Endothelial cell of umbilical vein (primary cell): ENCODE data around the gene ZNF219.

Experiments
- CTCF ChIP-seq, 2 donors: IDR thresholded peaks; 1 replicate in 1 of 2; 2 replicates in 1 of 2; pipeline ENCODE4 v1.5.1; 2011; ENCODE audit warnings: low read length in 2 of 2, mild to moderate bottlenecking in 2 of 2, moderate library complexity in 2 of 2, control low read depth in 1 of 2, inconsistent platforms in 1 of 2, low read depth in 1 of 2; ENCODE audit not compliant: insufficient read depth in 1 of 2; ENCODE audit errors: extremely low read depth in 1 of 2
- POLR2AphosphoS5 ChIP-seq: IDR thresholded peaks from 2 replicates; pipeline ENCODE4 v1.6.1; 2012; ENCODE audit warnings: low read depth, mild to moderate bottlenecking, control low read depth, low read length, moderate library complexity; ENCODE audit not compliant: insufficient read depth

- TF ChIP-seq CTCF (IDR thresholded peaks at IDR 0.05; ENCODE audit: extremely low read depth in 1 of 2, insufficient read depth in 1 of 2, low read depth in 1 of 2, low read length in 2 of 2) (no peak), POLR2AphosphoS5 (no peak)
Observed at GRCh38 chr14:21133901-21134300, 35.4 kb upstream of the ZNF219 start.
